ENCODE measurements around the gene SOS1. TPM values are rescaled to one million over a fixed set of nuclear protein-coding genes. Genes with fewer than 3 reads are reported as not detected.

SOS1 gene
- polyA plus RNA-seq, 1 of the 3 experiments (the other 2 are of a cell fraction), result 12.8 TPM

- TF ChIP-seq REST (IDR thresholded peaks at IDR 0.05; ENCODE audit: low read depth, low read length), result no peak; the same call in none of the 2 replicates
- no peak for TF ChIP-seq FOSL2 (IDR thresholded peaks at IDR 0.05; ENCODE audit: borderline replicate concordance, low read depth)
- no peak for TF ChIP-seq RXRA (IDR thresholded peaks at IDR 0.05; ENCODE audit: borderline replicate concordance, low read depth)
- TF ChIP-seq, protein P1, sequence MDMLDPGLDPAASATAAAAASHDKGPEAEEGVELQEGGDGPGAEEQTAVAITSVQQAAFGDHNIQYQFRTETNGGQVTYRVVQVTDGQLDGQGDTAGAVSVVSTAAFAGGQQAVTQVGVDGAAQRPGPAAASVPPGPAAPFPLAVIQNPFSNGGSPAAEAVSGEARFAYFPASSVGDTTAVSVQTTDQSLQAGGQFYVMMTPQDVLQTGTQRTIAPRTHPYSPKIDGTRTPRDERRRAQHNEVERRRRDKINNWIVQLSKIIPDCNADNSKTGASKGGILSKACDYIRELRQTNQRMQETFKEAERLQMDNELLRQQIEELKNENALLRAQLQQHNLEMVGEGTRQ (IDR thresholded peaks at IDR 0.05; ENCODE audit: borderline replicate concordance, low read depth, low read length), result no peak
- TF ChIP-seq, protein P2, sequence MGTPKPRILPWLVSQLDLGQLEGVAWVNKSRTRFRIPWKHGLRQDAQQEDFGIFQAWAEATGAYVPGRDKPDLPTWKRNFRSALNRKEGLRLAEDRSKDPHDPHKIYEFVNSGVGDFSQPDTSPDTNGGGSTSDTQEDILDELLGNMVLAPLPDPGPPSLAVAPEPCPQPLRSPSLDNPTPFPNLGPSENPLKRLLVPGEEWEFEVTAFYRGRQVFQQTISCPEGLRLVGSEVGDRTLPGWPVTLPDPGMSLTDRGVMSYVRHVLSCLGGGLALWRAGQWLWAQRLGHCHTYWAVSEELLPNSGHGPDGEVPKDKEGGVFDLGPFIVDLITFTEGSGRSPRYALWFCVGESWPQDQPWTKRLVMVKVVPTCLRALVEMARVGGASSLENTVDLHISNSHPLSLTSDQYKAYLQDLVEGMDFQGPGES (IDR thresholded peaks at IDR 0.05; ENCODE audit: low read depth, low read length), result no peak
- no peak; the same call in 1 of the 2 replicates for TF ChIP-seq JUND (IDR thresholded peaks at IDR 0.05)
- TF ChIP-seq EP300 (IDR thresholded peaks at IDR 0.05; ENCODE audit: borderline replicate concordance in 1 of 2, low read depth in 1 of 2, low read length in 1 of 2), result peak in 1 of 2 experiments; percentile 41; a peak in 2 of 4 replicates
- no peak for TF ChIP-seq FOXM1 (IDR thresholded peaks at IDR 0.05; ENCODE audit: low read depth)
- TF ChIP-seq POLR2AphosphoS5 (IDR thresholded peaks at IDR 0.05; ENCODE audit: low read depth, low read length), result peak; percentile 98
- peak; percentile 47; the same call in 1 of the 2 replicates for TF ChIP-seq RCOR1 (IDR thresholded peaks at IDR 0.05; ENCODE audit: low read length)
Measured at GRCh38 chr2:39120771-39121522, at the start of gene SOS1 (continued).

- no peaks in the 10 kb centered on the region for H3K4me1 ChIP-seq (ENCODE audit: control insufficient read depth in 1 of 2, insufficient read depth in 2 of 2, low read depth in 1 of 2, low read length in 1 of 2)
- no peak overlapping the region for H3K4me3 ChIP-seq (ENCODE audit: low read depth in 2 of 2, low read length in 1 of 2)
- TF ChIP-seq JUND (IDR thresholded peaks at IDR 0.05), result no peak
- TF ChIP-seq RCOR1 (IDR thresholded peaks at IDR 0.05; ENCODE audit: low read length), result no peak
- TF ChIP-seq NFIC (IDR thresholded peaks at IDR 0.05; ENCODE audit: borderline replicate concordance), result no peak
- no peak for TF ChIP-seq CHD2 (IDR thresholded peaks at IDR 0.05; ENCODE audit: low read length, partially characterized antibody)
- no peak for TF ChIP-seq YY1 (IDR thresholded peaks at IDR 0.05; ENCODE audit: low read depth)
- no peak for TF ChIP-seq CTCF (IDR thresholded peaks at IDR 0.05)
- no peak for TF ChIP-seq MEF2A (IDR thresholded peaks at IDR 0.05; ENCODE audit: borderline replicate concordance, low read depth)
- TF ChIP-seq FOXM1 (IDR thresholded peaks at IDR 0.05; ENCODE audit: low read depth), result no peak
- no peaks in the 10 kb centered on the region for H3F3A ChIP-seq (replicated peaks; ENCODE audit: insufficient read depth)
- DNase-seq, result no peak
- H3K9me3 ChIP-seq, result no peaks in the 10 kb centered on the region
- CTCF ChIA-PET, result interaction anchor here (1.2 kb wide), 1 partner anchor 43 kb away, joined by 6 read pairs; the partner anchor contains the start of gene SOS1
- no peak overlapping the region for H3K27ac ChIP-seq (ENCODE audit: low read depth in 2 of 2, low read length in 1 of 2)
- no peaks in the 10 kb centered on the region for H3K27me3 ChIP-seq (ENCODE audit: insufficient read depth)
- POLR2A ChIA-PET, result no interaction called here
- H3K9ac ChIP-seq, result no peak overlapping the region
- H3K79me2 ChIP-seq (ENCODE audit: insufficient read depth), result no peaks in the 10 kb centered on the region
- no peaks in the 10 kb centered on the region for H3K36me3 ChIP-seq (replicated peaks in 1 of 2; ENCODE audit: control insufficient read depth in 1 of 2, insufficient read depth in 2 of 2, low read length in 1 of 2)
- no peaks in the 10 kb centered on the region for H3K9me2 ChIP-seq
- H4K20me1 ChIP-seq (ENCODE audit: insufficient read depth), result no peaks in the 10 kb centered on the region
- H2AFZ ChIP-seq (ENCODE audit: low read depth), result no peak overlapping the region
- 91% methylated on average over 4 of the region's 4 CpGs for WGBS (ENCODE audit: low lambda C conversion rate)
- no peak overlapping the region for H3K4me2 ChIP-seq
Measured at GRCh38 chr2:39164089-39164488, 43.2 kb upstream of the SOS1 start.
